ENCODE measurements around the gene SPECC1L. TPM values are rescaled to one million over a fixed set of nuclear protein-coding genes. Genes with fewer than 3 reads are reported as not detected.

SPECC1L gene
- polyA plus RNA-seq, 4 donors, result 44.2 to 51.1 (median 48.0) TPM

DNA sequence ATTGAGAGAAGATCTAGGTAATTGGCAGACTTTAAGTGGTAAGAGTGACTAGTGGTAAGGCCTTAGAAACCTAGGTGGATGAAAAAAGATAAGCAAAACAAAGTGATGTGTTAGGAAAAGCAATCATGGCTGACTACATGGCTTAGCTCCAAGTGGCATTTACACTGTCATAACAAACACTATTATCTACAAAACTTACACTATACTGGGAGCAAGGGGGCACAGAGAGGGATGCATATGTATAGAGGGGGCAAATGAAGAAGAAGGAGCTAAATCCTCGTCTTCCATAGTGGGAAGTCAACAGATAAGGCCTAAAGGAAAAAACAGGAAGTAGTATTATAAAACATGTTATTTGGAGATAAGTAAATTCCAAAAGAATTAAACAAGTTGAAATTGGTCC lies 189.3 kb downstream of the SPECC1L start:
- DNase-seq (ENCODE audit: low read depth in 4 of 4, low spot score in 2 of 4), result no peak

DNA sequence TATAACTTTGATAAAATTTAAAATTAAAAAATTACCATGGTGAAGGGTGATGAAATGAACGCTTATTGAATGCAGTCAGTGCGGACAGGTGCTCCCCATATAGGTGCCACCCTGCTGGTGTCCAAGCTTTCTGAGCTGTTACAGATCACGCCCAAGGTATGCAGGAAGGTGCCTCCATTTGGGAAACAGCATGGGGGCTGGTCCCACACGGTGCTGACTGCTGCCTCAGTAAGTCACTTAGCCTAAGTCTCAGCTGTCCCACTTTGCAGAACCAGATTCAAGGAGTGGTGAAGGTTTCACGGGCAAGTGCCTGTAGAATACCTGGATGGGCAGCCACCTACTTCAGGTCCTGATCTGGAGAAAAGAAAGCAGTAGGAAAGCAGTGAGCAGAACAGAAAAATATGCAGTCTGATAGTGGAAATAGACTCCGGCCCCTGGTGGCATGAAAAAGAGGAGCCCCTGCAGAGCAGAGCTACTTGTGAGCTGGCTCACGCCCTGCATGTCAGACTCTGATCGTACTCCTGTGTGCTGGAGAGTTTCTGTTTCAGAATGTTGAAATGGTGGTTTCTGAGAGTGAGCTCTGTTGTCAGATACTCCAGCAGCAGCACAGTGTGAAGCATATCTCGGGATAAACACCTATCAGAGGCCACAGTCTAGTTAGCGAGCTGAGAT lies 189.9 kb downstream of the SPECC1L start:
- DNase-seq (ENCODE audit: low read depth in 4 of 4, low spot score in 2 of 4), result no peak

DNA sequence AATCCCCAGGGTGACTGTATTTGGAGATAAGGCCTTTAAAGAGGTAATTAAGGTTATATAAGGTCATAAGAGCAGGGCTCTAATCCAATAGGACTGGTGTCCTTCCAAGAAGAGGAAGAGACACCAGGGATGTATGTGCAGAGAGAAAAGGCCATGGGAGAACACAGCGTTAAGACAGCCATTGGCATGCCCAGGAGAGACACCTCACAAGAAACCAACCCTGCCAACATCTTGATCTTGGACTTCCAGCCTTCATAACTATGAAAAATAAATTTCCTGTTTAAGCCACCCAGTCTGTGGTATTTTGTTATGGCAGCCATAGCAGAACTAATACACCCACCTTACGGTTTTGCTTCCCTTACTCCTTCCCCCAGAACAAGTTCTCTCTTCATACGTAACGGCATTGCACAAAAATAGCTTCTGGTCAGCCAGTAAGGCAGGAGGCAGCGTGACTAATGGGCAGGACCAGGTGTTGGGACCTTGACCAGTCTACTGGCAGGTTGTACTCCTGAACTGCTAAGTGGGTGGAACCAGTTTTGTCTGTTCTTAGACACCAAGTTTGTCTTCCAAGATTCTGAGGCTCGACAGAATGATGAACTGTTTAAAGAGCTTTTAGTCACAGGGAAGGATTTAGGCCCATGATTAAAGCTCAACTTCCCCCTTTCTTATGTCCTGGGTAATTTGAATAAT lies 192.6 kb downstream of the SPECC1L start:
- no peak for DNase-seq (ENCODE audit: low read depth in 4 of 4, low spot score in 2 of 4)

- no peak for DNase-seq (ENCODE audit: low read depth in 4 of 4, low spot score in 2 of 4)
Measured at GRCh38 chr22:24465566-24465965, 194.9 kb downstream of the SPECC1L start.

GRCh38 chr22:24465975-24466374 lies 195.3 kb downstream of the SPECC1L start:
- no peak for DNase-seq (ENCODE audit: low read depth in 4 of 4, low spot score in 2 of 4)

DNA sequence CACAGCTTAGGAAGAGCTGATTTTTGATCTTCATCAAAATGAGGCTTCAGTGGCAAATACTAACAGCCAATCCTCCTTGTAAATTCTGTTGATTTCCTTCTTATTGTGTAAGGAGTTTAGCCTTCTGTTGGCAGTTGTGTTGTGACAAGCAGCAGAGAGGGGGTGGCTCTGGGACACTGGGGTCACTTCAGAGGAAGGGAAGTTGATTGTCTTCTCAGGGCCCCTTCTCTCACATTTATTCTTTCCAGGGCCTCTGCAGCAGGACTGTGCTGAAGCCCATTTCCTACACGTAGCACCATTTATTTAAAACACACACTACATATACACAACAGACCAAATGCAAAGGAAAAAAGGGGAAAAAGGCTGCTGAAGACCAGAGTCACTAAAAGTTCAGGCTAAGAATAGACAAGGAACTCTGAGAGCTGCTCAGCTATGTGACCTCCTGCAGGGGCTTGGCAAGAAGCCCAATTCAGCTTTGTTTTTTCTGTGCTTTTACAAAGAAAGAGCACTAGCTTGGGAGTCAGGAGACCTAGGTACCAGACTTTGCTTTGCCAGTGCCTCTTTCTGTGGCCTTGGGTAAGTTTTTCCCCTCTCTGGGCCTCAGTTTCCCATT lies 196.2 kb downstream of the SPECC1L start:
- peak in 3 of 4 donors; percentile 26 to 59 (median 39) for DNase-seq (ENCODE audit: low read depth in 4 of 4, low spot score in 2 of 4)

DNA sequence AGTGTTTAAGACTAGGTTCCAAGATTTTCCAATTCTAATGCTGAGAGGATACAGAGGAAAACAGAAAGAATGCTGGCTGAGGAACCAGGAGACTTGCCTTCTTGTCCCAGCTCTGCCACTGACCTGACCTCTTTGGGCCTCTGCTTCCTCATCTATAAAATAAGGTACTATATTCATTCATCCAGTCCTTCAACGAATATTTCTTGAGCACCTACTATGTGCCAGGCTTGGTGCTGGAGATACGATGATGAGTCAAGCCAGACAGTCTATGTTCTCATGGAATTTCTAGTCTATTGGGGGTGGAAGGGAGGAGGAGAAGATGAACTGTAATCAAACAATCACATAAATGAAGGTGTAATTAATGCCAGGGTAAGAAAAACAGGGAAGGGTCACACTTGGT lies 196.7 kb downstream of the SPECC1L start:
- no peak for DNase-seq (ENCODE audit: low read depth in 4 of 4, low spot score in 2 of 4)

Other genes with a start within 250 kb of the SPECC1L start
- gene SUSD2, start 89.3 kb upstream of the SPECC1L start, polyA plus RNA-seq (ENCODE audit: insufficient read length in 4 of 4), result 10 to 100 TPM; 12.4 to 25.9 (median 16.0) TPM
- gene GGT5, start 25.7 kb upstream of the SPECC1L start, polyA plus RNA-seq (ENCODE audit: insufficient read length in 4 of 4), result 10 to 100 TPM; 15.6 to 18.6 (median 16.6) TPM
- gene ADORA2A, start 156.8 kb downstream of the SPECC1L start, polyA plus RNA-seq (ENCODE audit: insufficient read length in 4 of 4), result 1 to 10 TPM; 7.3 to 9.9 (median 8.5) TPM
- gene UPB1, start 224.5 kb downstream of the SPECC1L start, polyA plus RNA-seq (ENCODE audit: insufficient read length in 4 of 4), result 1 to 10 TPM in 2 of 4 donors, under 1 TPM in 2; 0.52 to 1.5 (median 0.85) TPM

All from left renal cortex interstitium (tissue), 4 donors.